Measurements from ENCODE around the gene IQCK. TPM values are rescaled to one million over a fixed set of nuclear protein-coding genes. Genes with fewer than 3 reads are reported as not detected.

The IQCK gene
- total and polyA plus RNA-seq, 2 donors (not counting 3 experiments of a cell fraction or from before 2014, with no cell fraction given), result 17.2 to 18.1 TPM

- DNase-seq (ENCODE audit: low read depth, low spot score), result no peak
- no peak for FAIRE-seq
- CTCF ChIA-PET, result interaction anchor here (0.8 kb wide), 1 partner anchor 73 kb away, joined by 3 read pairs; no protein-coding TSS in a partner anchor
- H3K9me1 ChIP-seq (replicated peaks; ENCODE audit: control insufficient read depth, extremely low read depth, insufficient read depth, low read length), result no peaks in the 10 kb centered on the region
- H2AFZ ChIP-seq (ENCODE audit: low read depth, low read length), result no peak overlapping the region
- H3K4me2 ChIP-seq (ENCODE audit: insufficient read depth, low read length), result no peak overlapping the region
- no peaks in the 10 kb centered on the region for H3K27me3 ChIP-seq (ENCODE audit: control insufficient read depth in 2 of 2, insufficient read depth in 2 of 2, low read length in 2 of 2)
- POLR2A ChIA-PET, result no interaction called here
- TF ChIP-seq GATA2 (IDR thresholded peaks at IDR 0.05; ENCODE audit: insufficient read depth, insufficient read length, low read depth, low read length) (no peak), POLR2A (IDR thresholded peaks at IDR 0.05; ENCODE audit: low read depth, low read length) (no peak), CTCF (IDR thresholded peaks at IDR 0.05; ENCODE audit: extremely low read depth in 1 of 2, insufficient read depth in 1 of 2, low read depth in 1 of 2, low read length in 2 of 2) (no peak), EZH2 (IDR thresholded peaks at IDR 0.05; ENCODE audit: borderline replicate concordance, low read depth, low read length, severe bottlenecking) (no peak), JUN (IDR thresholded peaks at IDR 0.05; ENCODE audit: borderline replicate concordance, insufficient read depth, insufficient read length, low read depth) (no peak), MAX (IDR thresholded peaks at IDR 0.05; ENCODE audit: insufficient read depth, insufficient read length) (no peak), MYC (IDR thresholded peaks at IDR 0.05; ENCODE audit: low read depth, low read length) (no peak), POLR2AphosphoS5 (IDR thresholded peaks at IDR 0.05; ENCODE audit: insufficient read depth, low read depth, low read length) (no peak), FOS (IDR thresholded peaks at IDR 0.05; ENCODE audit: borderline replicate concordance, insufficient read depth, low read length) (no peak)
- no peak overlapping the region for H3K4me3 ChIP-seq (replicated peaks in 1 of 3; ENCODE audit: insufficient read depth in 1 of 3, low read depth in 1 of 3, low read length in 3 of 3)
- intact Hi-C loops (cut with micrococcal nuclease) (no loop called here), dilution Hi-C loops (cut with MboI; ENCODE audit: extremely low pct_ligation_motif_present, low sequenced_read_pairs) (no loop called here)
- H4K20me1 ChIP-seq (replicated peaks; ENCODE audit: control insufficient read depth, extremely low read depth, insufficient read depth, low read length), result no peaks in the 10 kb centered on the region
- H3K9me3 ChIP-seq (replicated peaks; ENCODE audit: control insufficient read depth, insufficient read depth, low read length), result no peaks in the 10 kb centered on the region
- H3K36me3 ChIP-seq (ENCODE audit: control insufficient read depth in 2 of 2, extremely low read depth in 1 of 2, insufficient read depth in 2 of 2, low read length in 2 of 2), result peaks cover 4 to 11% of the 10 kb centered on the region in 2 experiments
- no peak overlapping the region for H3K27ac ChIP-seq (ENCODE audit: insufficient read depth, low read depth, low read length)
- H3K4me1 ChIP-seq (ENCODE audit: control insufficient read depth, extremely low read depth, insufficient read depth, low read length), result no peaks in the 10 kb centered on the region
- BruUV-seq (replicated peaks), result no TSS peak
- H3K9ac ChIP-seq (replicated peaks; ENCODE audit: extremely low read depth, insufficient read depth, low read length), result no peak overlapping the region
- H3K79me2 ChIP-seq (ENCODE audit: control insufficient read depth, insufficient read depth, low read length), result no peaks in the 10 kb centered on the region
Measured at GRCh38 chr16:19674485-19674884, 43.6 kb upstream of the IQCK start.

All from endothelial cell of umbilical vein (primary cell).